Caco-2 (cell line): ENCODE data around the gene ZNF75A. TPM values are rescaled to one million over a fixed set of nuclear protein-coding genes. Genes with fewer than 3 reads are reported as not detected.
A peak's percentile ranks its signal among the peaks of the same experiment; 100 is the strongest.

Source experiments
- BruUV-seq: library from RNA; stranded (reverse); fragments of 400-500 nt; replicated peaks from 2 replicates; lab custom pipeline; 2021; lab: Mats Ljungman, UMichigan
- CTCF ChIA-PET: fragments of 300-600 bp; sonication (Branson Sonifier 250); formaldehyde crosslinking; loops from one replicate; lab custom pipeline; 2022; ENCODE audit warnings: antibody characterized with exemption; lab: Charles Lee
- POLR2A ChIA-PET: fragments of 300-600 bp; sonication (Branson Sonifier 250); formaldehyde crosslinking; loops from one replicate; lab custom pipeline; 2022; ENCODE audit warnings: antibody characterized with exemption; lab: Charles Lee
- DNase-seq, 2 experiments: peaks; one replicate each; pipeline versions ENCODE4 v3.0.0 to v3.0.0-alpha.2; 2020 to 2022
- H3K27me3 ChIP-seq: replicated peaks from 2 replicates; pipeline ENCODE4 v1.6.0; 2011; ENCODE audit warnings: low read length; ENCODE audit not compliant: control insufficient read depth, insufficient read depth
- H3K36me3 ChIP-seq: 2 replicates; pipeline ENCODE4 v1.5.1; 2011; ENCODE audit warnings: low read length; ENCODE audit not compliant: control insufficient read depth, insufficient read depth
- H3K4me1 ChIP-seq: fragments of 250-450 bp; sonication (Bioruptor Pico); 2 replicates; pipeline ENCODE4 v1.5.1; 2020; ENCODE audit warnings: mild to moderate bottlenecking
- H3K4me3 ChIP-seq: 2 replicates; pipeline ENCODE4 v1.5.1; 2011; ENCODE audit warnings: low read depth, mild to moderate bottlenecking, control low read depth, low read length
- H3K9me3 ChIP-seq: fragments of 250-450 bp; sonication (Bioruptor Pico); 2 replicates; pipeline ENCODE4 v1.5.1; 2020; ENCODE audit warnings: mild to moderate bottlenecking, moderate library complexity
- H3K27ac Mint-ChIP-seq: one replicate; pipeline ENCODE4 v1.8.0; 2022; ENCODE audit warnings: mixed read lengths; ENCODE audit not compliant: unreplicated experiment
- H3K27me3 Mint-ChIP-seq: one replicate; pipeline ENCODE4 v1.8.0; 2022; ENCODE audit warnings: mixed read lengths; ENCODE audit not compliant: insufficient read depth, unreplicated experiment
- H3K36me3 Mint-ChIP-seq: one replicate; pipeline ENCODE4 v1.8.0; 2022; ENCODE audit warnings: mild to moderate bottlenecking, mixed read lengths; ENCODE audit not compliant: insufficient read depth, unreplicated experiment
- H3K4me1 Mint-ChIP-seq: one replicate; pipeline ENCODE4 v1.8.0; 2022; ENCODE audit warnings: low read depth, mixed read lengths; ENCODE audit not compliant: unreplicated experiment
- H3K4me3 Mint-ChIP-seq: one replicate; pipeline ENCODE4 v1.8.0; 2022; ENCODE audit warnings: mild to moderate bottlenecking, moderate library complexity, mixed read lengths; ENCODE audit not compliant: unreplicated experiment
- H3K9me3 Mint-ChIP-seq: one replicate; pipeline ENCODE4 v1.8.0; 2022; ENCODE audit warnings: mixed read lengths; ENCODE audit not compliant: unreplicated experiment
- CTCF ChIP-seq, 2 experiments: fragments of 200-600 bp in 1 of 2; IDR thresholded peaks; 1 replicate in 1 of 2; 2 replicates in 1 of 2; pipeline versions ENCODE4 v1.5.1 to v1.8.0; 2011 to 2022; ENCODE audit warnings: antibody characterized with exemption in 1 of 2, control low read depth in 1 of 2, inconsistent platforms in 1 of 2, low read depth in 1 of 2, low read length in 1 of 2, mild to moderate bottlenecking in 1 of 2, moderate library complexity in 1 of 2; ENCODE audit not compliant: insufficient read depth in 1 of 2, severe bottlenecking in 1 of 2, unreplicated experiment in 1 of 2
- intact Hi-C: fragments of 100-400 bp; cut with micrococcal nuclease; formaldehyde crosslinking; loops from one replicate; pipeline ENCODE4 v1.10.0; 2022; ENCODE audit not compliant: unreplicated experiment
- total RNA-seq: library from RNA; stranded (reverse); gene quantifications from 2 replicates; pipeline ENCODE4 v1.2.3, GENCODE V29; 2022

ZNF75A gene
- total RNA-seq, 1 experiment from 2014 or later: 29.1 TPM

GRCh38 chr16:3256866-3257465 lies 48.3 kb upstream of the ZNF75A start:
- no peaks in the 10 kb centered on the region for H3K36me3 ChIP-seq
- no peak overlapping the region for H3K4me3 ChIP-seq
- no peak for DNase-seq
- Mint-ChIP-seq H3K4me3 (no peak overlapping the region), H3K27ac (no peak overlapping the region), H3K9me3 (no peaks in the 10 kb centered on the region), H3K36me3 (no peaks in the 10 kb centered on the region), H3K27me3 (no peaks in the 10 kb centered on the region), H3K4me1 (no peaks in the 10 kb centered on the region)
- no peaks in the 10 kb centered on the region for H3K27me3 ChIP-seq
- intact Hi-C loops: no loop called here
- ChIA-PET POLR2A (no interaction called here), CTCF (no interaction called here)
- no TSS peak for BruUV-seq
- H3K4me1 ChIP-seq: no peaks in the 10 kb centered on the region
- no peak for TF ChIP-seq CTCF (IDR thresholded peaks at IDR 0.05; ENCODE audit: insufficient read depth in 1 of 2, low read depth in 1 of 2, low read length in 1 of 2, severe bottlenecking in 1 of 2, unreplicated experiment in 1 of 2)
- H3K9me3 ChIP-seq: no peaks in the 10 kb centered on the region

- Mint-ChIP-seq H3K4me3 (no peak overlapping the region), H3K27me3 (no peaks in the 10 kb centered on the region), H3K36me3 (peaks cover 19% of the 10 kb centered on the region), H3K9me3 (no peaks in the 10 kb centered on the region), H3K4me1 (no peaks in the 10 kb centered on the region), H3K27ac (no peak overlapping the region)
- 0 out of 2 replicates have a peak, but pooled peaks cover under 1% of the 10 kb centered on the region for H3K4me1 ChIP-seq
- DNase-seq: no peak
- POLR2A ChIA-PET: no interaction called here
- no peaks in the 10 kb centered on the region for H3K9me3 ChIP-seq
- no peak for TF ChIP-seq CTCF (IDR thresholded peaks at IDR 0.05; ENCODE audit: insufficient read depth in 1 of 2, low read depth in 1 of 2, low read length in 1 of 2, severe bottlenecking in 1 of 2, unreplicated experiment in 1 of 2)
- intact Hi-C loops: loop anchor here (5.0 kb wide), 1 partner anchor 197 kb away; no protein-coding TSS in a partner anchor
- BruUV-seq: no TSS peak
- CTCF ChIA-PET: no interaction called here
- H3K27me3 ChIP-seq: no peaks in the 10 kb centered on the region
- no peaks in the 10 kb centered on the region for H3K36me3 ChIP-seq
- no peak overlapping the region for H3K4me3 ChIP-seq
Measured at GRCh38 chr16:3259836-3260235, 45.5 kb upstream of the ZNF75A start.

GRCh38 chr16:3262517-3262916 lies 42.8 kb upstream of the ZNF75A start:
- no peak for DNase-seq
- peaks cover 21% of the 10 kb centered on the region for H3K36me3 Mint-ChIP-seq
- Histone ChIP-seq H3K4me1 (0 out of 2 replicates have a peak, but pooled peaks cover 3% of the 10 kb centered on the region), H3K9me3 (no peaks in the 10 kb centered on the region), H3K27me3 (no peaks in the 10 kb centered on the region), H3K36me3 (no peaks in the 10 kb centered on the region), H3K4me3 (no peak overlapping the region; the same call in 1 of the 2 replicates)
- H3K4me3 Mint-ChIP-seq: peak overlapping the region; percentile 98
- no peaks in the 10 kb centered on the region for H3K9me3 Mint-ChIP-seq
- no peak for TF ChIP-seq CTCF (IDR thresholded peaks at IDR 0.05; ENCODE audit: insufficient read depth in 1 of 2, low read depth in 1 of 2, low read length in 1 of 2, severe bottlenecking in 1 of 2, unreplicated experiment in 1 of 2)
- CTCF ChIA-PET: interaction anchor here (1.0 kb wide), 1 partner anchor 104 kb away, joined by 5 read pairs; no protein-coding TSS in a partner anchor
- H3K4me1 Mint-ChIP-seq: no peaks in the 10 kb centered on the region
- BruUV-seq: no TSS peak
- POLR2A ChIA-PET: interaction anchor here (0.5 kb wide), 1 partner anchor 103 kb away, joined by 3 read pairs; no protein-coding TSS in a partner anchor
- H3K27ac Mint-ChIP-seq: peak overlapping the region; percentile 10
- intact Hi-C loops: loop anchor here (5.0 kb wide), 1 partner anchor 195 kb away; no protein-coding TSS in a partner anchor
- no peaks in the 10 kb centered on the region for H3K27me3 Mint-ChIP-seq
